ENCODE measurements around the gene ACAP3. TPM values are rescaled to one million over a fixed set of nuclear protein-coding genes. Genes with fewer than 3 reads are reported as not detected.

ACAP3 gene
- total RNA-seq, 1 experiment from 2014 or later: 28.1 TPM

DNA sequence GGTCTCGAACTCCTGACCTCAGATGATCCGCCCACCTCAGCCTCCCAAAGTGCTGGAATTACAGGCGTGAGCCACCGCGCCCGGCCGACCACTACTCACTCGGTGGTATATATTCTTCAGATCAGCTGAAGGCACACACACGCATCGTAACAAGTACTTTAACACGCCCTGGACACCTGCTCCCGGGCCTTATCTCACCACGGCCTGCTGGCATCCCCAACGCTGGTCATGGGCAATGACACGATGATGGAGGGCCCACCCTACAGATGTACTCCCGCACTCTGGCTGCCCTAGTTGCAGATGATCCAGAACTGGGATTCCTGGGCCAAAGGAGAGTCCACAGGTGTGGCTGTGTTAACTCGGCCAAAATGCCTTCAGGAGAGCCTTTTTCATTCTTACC, 45.7 kb downstream of the ACAP3 start:
- Histone ChIP-seq H3K79me2 (ENCODE audit: low read length) (peaks cover under 1% of the 10 kb centered on the region; the same call in 1 of the 2 replicates), H2AFZ (ENCODE audit: low read length) (no peak overlapping the region), H3K9me2 (replicated peaks; ENCODE audit: insufficient read depth, low read length) (no peaks in the 10 kb centered on the region), H3K27me3 (ENCODE audit: low read length) (no peaks in the 10 kb centered on the region), H3K27ac (ENCODE audit: low read length) (no peak overlapping the region), H3K4me1 (ENCODE audit: low read length) (no peaks in the 10 kb centered on the region), H3K4me3 (ENCODE audit: low read length) (no peak overlapping the region), H3K9ac (ENCODE audit: low read length) (no peak overlapping the region), H3K4me2 (ENCODE audit: low read depth, low read length, poor library complexity, severe bottlenecking) (no peak overlapping the region), H3K36me3 (ENCODE audit: insufficient read depth, low read length) (peaks cover 14% of the 10 kb centered on the region), H4K20me1 (ENCODE audit: insufficient read depth, low read depth, low read length) (0 out of 2 replicates have a peak, but pooled peaks cover 8% of the 10 kb centered on the region), H3K9me3 (ENCODE audit: low read length) (no peaks in the 10 kb centered on the region)
- no peak for DNase-seq

- Histone ChIP-seq H3K4me1 (ENCODE audit: low read length) (no peaks in the 10 kb centered on the region), H3K9ac (ENCODE audit: low read length) (no peak overlapping the region), H3K4me3 (ENCODE audit: low read length) (no peak overlapping the region), H3K36me3 (ENCODE audit: insufficient read depth, low read length) (peaks cover 14% of the 10 kb centered on the region), H3K27me3 (ENCODE audit: low read length) (no peaks in the 10 kb centered on the region), H3K79me2 (ENCODE audit: low read length) (no peaks in the 10 kb centered on the region), H3K4me2 (ENCODE audit: low read depth, low read length, poor library complexity, severe bottlenecking) (no peak overlapping the region), H3K9me2 (replicated peaks; ENCODE audit: insufficient read depth, low read length) (no peaks in the 10 kb centered on the region), H4K20me1 (ENCODE audit: insufficient read depth, low read depth, low read length) (0 out of 2 replicates have a peak, but pooled peaks cover 8% of the 10 kb centered on the region), H3K9me3 (ENCODE audit: low read length) (no peaks in the 10 kb centered on the region), H2AFZ (ENCODE audit: low read length) (no peak overlapping the region), H3K27ac (ENCODE audit: low read length) (no peak overlapping the region)
- DNase-seq: no peak
These were observed 46.7 kb downstream of the ACAP3 start for GRCh38 chr1:1260843-1261560.

GRCh38 chr1:1259951-1260600, 47.7 kb downstream of the ACAP3 start:
- H2AFZ ChIP-seq (ENCODE audit: low read length): no peak overlapping the region
- H3K4me1 ChIP-seq (ENCODE audit: low read length): no peaks in the 10 kb centered on the region
- H3K9me3 ChIP-seq (ENCODE audit: low read length): no peaks in the 10 kb centered on the region
- H3K9ac ChIP-seq (ENCODE audit: low read length): no peak overlapping the region
- no peaks in the 10 kb centered on the region for H3K27me3 ChIP-seq (ENCODE audit: low read length)
- DNase-seq: no peak
- no peak overlapping the region for H3K27ac ChIP-seq (ENCODE audit: low read length)
- H3K9me2 ChIP-seq (replicated peaks; ENCODE audit: insufficient read depth, low read length): no peaks in the 10 kb centered on the region
- H3K36me3 ChIP-seq (ENCODE audit: insufficient read depth, low read length): peaks cover 15% of the 10 kb centered on the region
- H4K20me1 ChIP-seq (ENCODE audit: insufficient read depth, low read depth, low read length): 0 out of 2 replicates have a peak, but pooled peaks cover 8% of the 10 kb centered on the region
- H3K4me2 ChIP-seq (ENCODE audit: low read depth, low read length, poor library complexity, severe bottlenecking): no peak overlapping the region
- H3K4me3 ChIP-seq (ENCODE audit: low read length): no peak overlapping the region
- no peaks in the 10 kb centered on the region for H3K79me2 ChIP-seq (ENCODE audit: low read length)

- Histone ChIP-seq H3K9ac (ENCODE audit: low read length) (no peak overlapping the region), H3K9me3 (ENCODE audit: low read length) (no peaks in the 10 kb centered on the region), H3K36me3 (ENCODE audit: insufficient read depth, low read length) (peaks cover 15% of the 10 kb centered on the region), H2AFZ (ENCODE audit: low read length) (no peak overlapping the region), H3K79me2 (ENCODE audit: low read length) (no peaks in the 10 kb centered on the region), H3K4me2 (ENCODE audit: low read depth, low read length, poor library complexity, severe bottlenecking) (no peak overlapping the region), H3K27ac (ENCODE audit: low read length) (no peak overlapping the region), H3K9me2 (replicated peaks; ENCODE audit: insufficient read depth, low read length) (no peaks in the 10 kb centered on the region), H3K4me3 (ENCODE audit: low read length) (no peak overlapping the region), H3K27me3 (ENCODE audit: low read length) (no peaks in the 10 kb centered on the region), H3K4me1 (ENCODE audit: low read length) (no peaks in the 10 kb centered on the region), H4K20me1 (ENCODE audit: insufficient read depth, low read depth, low read length) (0 out of 2 replicates have a peak, but pooled peaks cover 8% of the 10 kb centered on the region)
- no peak for DNase-seq
These were observed 48.2 kb downstream of the ACAP3 start for GRCh38 chr1:1259540-1259939.

- Histone ChIP-seq H3K27me3 (ENCODE audit: low read length) (no peaks in the 10 kb centered on the region), H3K36me3 (ENCODE audit: insufficient read depth, low read length) (peaks cover 15% of the 10 kb centered on the region), H3K9ac (ENCODE audit: low read length) (no peak overlapping the region), H4K20me1 (ENCODE audit: insufficient read depth, low read depth, low read length) (0 out of 2 replicates have a peak, but pooled peaks cover 6% of the 10 kb centered on the region), H2AFZ (ENCODE audit: low read length) (no peak overlapping the region), H3K79me2 (ENCODE audit: low read length) (no peaks in the 10 kb centered on the region), H3K9me2 (replicated peaks; ENCODE audit: insufficient read depth, low read length) (no peaks in the 10 kb centered on the region), H3K4me2 (ENCODE audit: low read depth, low read length, poor library complexity, severe bottlenecking) (no peak overlapping the region), H3K4me1 (ENCODE audit: low read length) (no peaks in the 10 kb centered on the region), H3K4me3 (ENCODE audit: low read length) (no peak overlapping the region), H3K27ac (ENCODE audit: low read length) (no peak overlapping the region), H3K9me3 (ENCODE audit: low read length) (no peaks in the 10 kb centered on the region)
- DNase-seq: no peak
These were observed 48.6 kb downstream of the ACAP3 start for GRCh38 chr1:1259119-1259488.

GRCh38 chr1:1256956-1257871, 50.5 kb downstream of the ACAP3 start:
- Histone ChIP-seq H3K9me3 (ENCODE audit: low read length) (no peaks in the 10 kb centered on the region), H3K27me3 (ENCODE audit: low read length) (no peaks in the 10 kb centered on the region), H3K9ac (ENCODE audit: low read length) (no peak overlapping the region), H3K4me2 (ENCODE audit: low read depth, low read length, poor library complexity, severe bottlenecking) (no peak overlapping the region), H3K79me2 (ENCODE audit: low read length) (no peaks in the 10 kb centered on the region), H3K27ac (ENCODE audit: low read length) (no peak overlapping the region), H3K9me2 (replicated peaks; ENCODE audit: insufficient read depth, low read length) (no peaks in the 10 kb centered on the region), H4K20me1 (ENCODE audit: insufficient read depth, low read depth, low read length) (0 out of 2 replicates have a peak, but pooled peaks cover 4% of the 10 kb centered on the region), H3K4me1 (ENCODE audit: low read length) (no peaks in the 10 kb centered on the region), H2AFZ (ENCODE audit: low read length) (no peak overlapping the region), H3K36me3 (ENCODE audit: insufficient read depth, low read length) (peaks cover 8% of the 10 kb centered on the region), H3K4me3 (ENCODE audit: low read length) (no peak overlapping the region)
- DNase-seq: no peak

- no peak overlapping the region for H3K9ac ChIP-seq (ENCODE audit: low read length)
- peaks cover 8% of the 10 kb centered on the region; the same call in 1 of the 2 replicates for H3K36me3 ChIP-seq (ENCODE audit: insufficient read depth, low read length)
- H3K27ac ChIP-seq (ENCODE audit: low read length): no peak overlapping the region
- no peaks in the 10 kb centered on the region for H3K4me1 ChIP-seq (ENCODE audit: low read length)
- H3K27me3 ChIP-seq (ENCODE audit: low read length): no peaks in the 10 kb centered on the region
- no peaks in the 10 kb centered on the region for H3K9me2 ChIP-seq (replicated peaks; ENCODE audit: insufficient read depth, low read length)
- H3K4me3 ChIP-seq (ENCODE audit: low read length): no peak overlapping the region
- 0 out of 2 replicates have a peak, but pooled peaks cover 8% of the 10 kb centered on the region for H4K20me1 ChIP-seq (ENCODE audit: insufficient read depth, low read depth, low read length)
- no peak for DNase-seq
- H3K9me3 ChIP-seq (ENCODE audit: low read length): no peaks in the 10 kb centered on the region
- H3K4me2 ChIP-seq (ENCODE audit: low read depth, low read length, poor library complexity, severe bottlenecking): no peak overlapping the region
- no peaks in the 10 kb centered on the region for H3K79me2 ChIP-seq (ENCODE audit: low read length)
- no peak overlapping the region for H2AFZ ChIP-seq (ENCODE audit: low read length)
These were observed 52.1 kb downstream of the ACAP3 start for GRCh38 chr1:1255611-1256010.

DNA sequence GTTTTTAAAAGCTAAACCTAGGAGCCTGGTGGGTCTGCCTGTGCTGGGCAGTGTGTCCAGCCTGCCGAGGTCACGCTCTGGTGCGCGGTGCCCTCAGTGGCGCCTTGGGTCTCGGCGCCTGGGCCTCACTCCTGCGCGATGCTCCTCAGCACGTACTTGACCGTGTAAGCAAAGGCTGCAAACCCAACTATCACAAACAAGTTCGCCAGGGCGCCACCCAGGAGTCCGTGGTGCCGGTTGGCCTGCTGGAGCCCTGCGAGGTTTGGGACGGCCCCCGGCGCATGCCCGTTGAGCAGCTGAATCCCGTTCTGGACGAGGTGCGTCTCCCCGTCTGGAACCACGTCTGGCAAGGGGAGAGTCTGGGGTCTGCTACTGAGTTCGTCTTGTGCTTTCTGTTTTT, 52.7 kb downstream of the ACAP3 start:
- H3K4me3 ChIP-seq (ENCODE audit: low read length): no peak overlapping the region
- no peaks in the 10 kb centered on the region for H3K9me2 ChIP-seq (replicated peaks; ENCODE audit: insufficient read depth, low read length)
- H2AFZ ChIP-seq (ENCODE audit: low read length): no peak overlapping the region
- peaks cover 7% of the 10 kb centered on the region; the same call in 1 of the 2 replicates for H3K36me3 ChIP-seq (ENCODE audit: insufficient read depth, low read length)
- no peak for DNase-seq
- H3K4me2 ChIP-seq (ENCODE audit: low read depth, low read length, poor library complexity, severe bottlenecking): no peak overlapping the region
- no peak overlapping the region for H3K27ac ChIP-seq (ENCODE audit: low read length)
- no peaks in the 10 kb centered on the region for H3K27me3 ChIP-seq (ENCODE audit: low read length)
- H3K9me3 ChIP-seq (ENCODE audit: low read length): no peaks in the 10 kb centered on the region
- H4K20me1 ChIP-seq (ENCODE audit: insufficient read depth, low read depth, low read length): 0 out of 2 replicates have a peak, but pooled peaks cover 7% of the 10 kb centered on the region
- no peaks in the 10 kb centered on the region for H3K79me2 ChIP-seq (ENCODE audit: low read length)
- no peak overlapping the region for H3K9ac ChIP-seq (ENCODE audit: low read length)
- H3K4me1 ChIP-seq (ENCODE audit: low read length): no peaks in the 10 kb centered on the region
